Fibroblast of lung (primary cell): ENCODE data around the gene NXN. TPM values are rescaled to one million over a fixed set of nuclear protein-coding genes. Genes with fewer than 3 reads are reported as not detected.
"Not testable (repeated sequence)": the region's sequence is repeated elsewhere in the genome, so short reads cannot be mapped to it uniquely, and the experiment has no call there.

Experiments used
- DNase-seq, 2 donors: peaks; one replicate each; pipeline versions ENCODE4 v3.0.0 to v3.0.0-alpha.2; 2010; ENCODE audit warnings: low read depth in 2 of 2
- H2AFZ ChIP-seq: 2 replicates; pipeline ENCODE4 v1.5.1; 2012; ENCODE audit warnings: low read length, control low read depth, inconsistent platforms
- H3K27ac ChIP-seq: 2 replicates; pipeline ENCODE4 v1.5.1; 2011; ENCODE audit warnings: low read length, control low read depth; ENCODE audit not compliant: insufficient read depth
- H3K27me3 ChIP-seq: 2 replicates; pipeline ENCODE4 v1.5.1; 2011; ENCODE audit warnings: mild to moderate bottlenecking, low read length; ENCODE audit not compliant: control insufficient read depth, insufficient read depth
- H3K36me3 ChIP-seq: 2 replicates; pipeline ENCODE4 v1.5.1; 2011; ENCODE audit warnings: low read length; ENCODE audit not compliant: control insufficient read depth, insufficient read depth
- H3K4me1 ChIP-seq: 2 replicates; pipeline ENCODE4 v1.5.1; 2011; ENCODE audit warnings: low read length; ENCODE audit not compliant: control insufficient read depth, insufficient read depth; ENCODE audit errors: extremely low read depth
- H3K4me2 ChIP-seq: 2 replicates; pipeline ENCODE4 v1.5.1; 2011; ENCODE audit warnings: low read length, control low read depth; ENCODE audit not compliant: insufficient read depth; ENCODE audit errors: extremely low read depth
- H3K4me3 ChIP-seq, 4 experiments: fragments of 200-600 bp in 1 of 4; sonication (generic) in 1 of 4; replicated peaks in 1 of 4; 2 replicates each; pipeline ENCODE4 v1.5.1; 2011 to 2016; ENCODE audit warnings: low read length in 4 of 4, low read depth in 3 of 4, mild to moderate bottlenecking in 3 of 4, control low read depth in 2 of 4, inconsistent platforms in 1 of 4, mixed read lengths in 1 of 4; ENCODE audit not compliant: insufficient read depth in 1 of 4; ENCODE audit errors: control extremely low read depth in 1 of 4
- H3K79me2 ChIP-seq: 2 replicates; pipeline ENCODE4 v1.5.1; 2012; ENCODE audit warnings: mild to moderate bottlenecking, low read length, inconsistent platforms; ENCODE audit not compliant: control insufficient read depth, insufficient read depth
- H3K9ac ChIP-seq: 2 replicates; pipeline ENCODE4 v1.5.1; 2011; ENCODE audit warnings: mild to moderate bottlenecking, low read length, control low read depth; ENCODE audit not compliant: insufficient read depth
- H3K9me3 ChIP-seq: 2 replicates; pipeline ENCODE4 v1.5.1; 2012; ENCODE audit warnings: low read depth, low read length; ENCODE audit not compliant: control insufficient read depth, insufficient read depth
- H4K20me1 ChIP-seq: 2 replicates; pipeline ENCODE4 v1.5.1; 2011; ENCODE audit warnings: low read length; ENCODE audit not compliant: control insufficient read depth, insufficient read depth; ENCODE audit errors: extremely low read depth
- EZH2 ChIP-seq: IDR thresholded peaks from 2 replicates; pipeline ENCODE4 v1.5.1; 2012; ENCODE audit warnings: low read length, control low read depth, mild to moderate bottlenecking; ENCODE audit errors: missing control alignments
- polyA plus RNA-seq, 2 donors: library from polyadenylated mRNA; depleted of rRNA in 1 of 2; stranded (reverse) in 1 of 2; unstranded in 1 of 2; fragments of >200 nt; gene quantifications; 2 replicates each; pipeline ENCODE4 v1.2.1, GENCODE V29; 2011 to 2012; ENCODE audit warnings: missing spikeins in 1 of 2
- total RNA-seq: library from RNA; depleted of rRNA; stranded (reverse); fragments of >200 nt; gene quantifications from 2 replicates; pipeline ENCODE4 v1.2.1, GENCODE V29; 2014
- TF ChIP-seq, protein P1 (sequence below), 2 donors: IDR thresholded peaks in 1 of 2; conservative IDR thresholded peaks in 1 of 2; 1 replicate in 1 of 2; 2 replicates in 1 of 2; pipeline ENCODE4 v1.5.1; 2011 to 2012; ENCODE audit warnings: low read length in 2 of 2, control low read depth in 1 of 2, inconsistent platforms in 1 of 2, low read depth in 1 of 2, mild to moderate bottlenecking in 1 of 2

NXN gene
- total and polyA plus RNA-seq, 2 donors (not counting 1 experiment from before 2014, with no cell fraction given) = 38.5 to 53.8 TPM

DNA sequence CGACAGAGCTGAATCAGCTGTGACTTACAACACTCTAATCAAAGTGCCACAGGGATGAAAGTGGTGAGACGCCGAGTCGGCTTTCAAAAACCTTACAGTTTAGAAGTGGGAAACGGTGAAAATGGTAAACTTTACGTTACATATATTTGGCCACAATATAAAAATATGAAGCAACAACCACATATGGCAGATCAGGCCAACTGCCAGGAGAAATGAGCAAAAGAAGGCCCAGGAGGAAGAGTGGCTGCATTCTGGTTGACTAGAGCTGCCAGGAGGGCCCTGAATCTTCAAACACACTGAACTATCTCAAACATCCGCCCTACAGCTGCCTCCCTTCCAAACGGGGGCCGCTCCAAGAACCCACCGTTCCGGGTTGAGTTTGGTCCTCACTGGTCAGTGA lies 141.1 kb downstream of the NXN start:
- DNase-seq = peak in 1 of 2 donors; percentile 39
- Histone ChIP-seq H2AFZ (no peak overlapping the region), H3K36me3 (no peaks in the 10 kb centered on the region), H3K4me1 (peaks cover 6% of the 10 kb centered on the region), H4K20me1 (no peaks in the 10 kb centered on the region), H3K9ac (no peak overlapping the region), H3K4me2 (no peak overlapping the region), H3K4me3 (no peak overlapping the region), H3K79me2 (no peaks in the 10 kb centered on the region), H3K27ac (no peak overlapping the region), H3K27me3 (no peaks in the 10 kb centered on the region), H3K9me3 (no peaks in the 10 kb centered on the region)
- no peak for TF ChIP-seq EZH2
- TF ChIP-seq, protein P1, sequence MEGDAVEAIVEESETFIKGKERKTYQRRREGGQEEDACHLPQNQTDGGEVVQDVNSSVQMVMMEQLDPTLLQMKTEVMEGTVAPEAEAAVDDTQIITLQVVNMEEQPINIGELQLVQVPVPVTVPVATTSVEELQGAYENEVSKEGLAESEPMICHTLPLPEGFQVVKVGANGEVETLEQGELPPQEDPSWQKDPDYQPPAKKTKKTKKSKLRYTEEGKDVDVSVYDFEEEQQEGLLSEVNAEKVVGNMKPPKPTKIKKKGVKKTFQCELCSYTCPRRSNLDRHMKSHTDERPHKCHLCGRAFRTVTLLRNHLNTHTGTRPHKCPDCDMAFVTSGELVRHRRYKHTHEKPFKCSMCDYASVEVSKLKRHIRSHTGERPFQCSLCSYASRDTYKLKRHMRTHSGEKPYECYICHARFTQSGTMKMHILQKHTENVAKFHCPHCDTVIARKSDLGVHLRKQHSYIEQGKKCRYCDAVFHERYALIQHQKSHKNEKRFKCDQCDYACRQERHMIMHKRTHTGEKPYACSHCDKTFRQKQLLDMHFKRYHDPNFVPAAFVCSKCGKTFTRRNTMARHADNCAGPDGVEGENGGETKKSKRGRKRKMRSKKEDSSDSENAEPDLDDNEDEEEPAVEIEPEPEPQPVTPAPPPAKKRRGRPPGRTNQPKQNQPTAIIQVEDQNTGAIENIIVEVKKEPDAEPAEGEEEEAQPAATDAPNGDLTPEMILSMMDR (conservative IDR thresholded peaks at IDR 0.05 in 1 of 2, IDR thresholded peaks at IDR 0.05 in 1 of 2; ENCODE audit: low read depth in 1 of 2, low read length in 2 of 2) = no peak

DNA sequence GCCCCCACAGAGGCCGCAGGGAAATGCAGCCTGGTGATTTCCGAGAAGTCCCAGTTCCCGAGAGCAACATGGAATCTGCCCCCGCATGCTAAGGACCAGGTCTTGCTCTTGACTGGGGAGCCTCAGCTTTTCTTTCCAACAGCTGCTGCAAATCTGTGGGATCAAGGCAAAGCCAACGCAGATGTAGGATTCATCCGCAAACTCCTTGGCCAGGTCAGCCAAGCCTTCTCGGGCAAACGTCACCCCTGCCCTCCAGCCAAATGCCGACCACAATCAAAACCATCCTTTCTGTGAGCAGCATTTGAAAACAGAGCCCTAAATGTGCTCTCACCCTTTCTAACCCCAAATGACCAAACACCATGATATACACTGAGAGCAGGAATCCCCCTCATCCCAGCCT lies 143.4 kb downstream of the NXN start:
- Histone ChIP-seq H3K4me2 (peak overlapping the region; percentile 44), H3K9me3 (no peaks in the 10 kb centered on the region), H3K4me1 (peaks cover 6% of the 10 kb centered on the region), H3K27ac (peak overlapping the region; percentile 73), H3K4me3 (no peak overlapping the region), H3K27me3 (no peaks in the 10 kb centered on the region), H2AFZ (no peak overlapping the region), H3K9ac (peak overlapping the region; percentile 2), H3K79me2 (no peaks in the 10 kb centered on the region), H4K20me1 (no peaks in the 10 kb centered on the region), H3K36me3 (no peaks in the 10 kb centered on the region)
- DNase-seq = peak; percentile 34 to 83
- TF ChIP-seq EZH2 = no peak
- TF ChIP-seq, protein P1 (conservative IDR thresholded peaks at IDR 0.05 in 1 of 2, IDR thresholded peaks at IDR 0.05 in 1 of 2; ENCODE audit: low read depth in 1 of 2, low read length in 2 of 2) = no peak

GRCh38 chr17:835721-836120 lies 143.9 kb downstream of the NXN start:
- peak overlapping the region in 1 of 4 experiments; percentile 3 for H3K4me3 ChIP-seq
- not testable (repeated sequence) for H2AFZ ChIP-seq, H3K27me3 ChIP-seq, H4K20me1 ChIP-seq, H3K79me2 ChIP-seq, DNase-seq, H3K9me3 ChIP-seq, H3K4me1 ChIP-seq, H3K36me3 ChIP-seq, H3K9ac ChIP-seq
- H3K27ac ChIP-seq = peak overlapping the region; percentile 73
- H3K4me2 ChIP-seq = peak overlapping the region; percentile 44
